Spleen (tissue), 11 donors: Measurements from ENCODE around the gene SPACA7. TPM values are rescaled to one million over a fixed set of nuclear protein-coding genes. Genes with fewer than 3 reads are reported as not detected.
A peak's percentile ranks its signal among the peaks of the same experiment; 100 is the strongest.
"Not testable (repeated sequence)": the region's sequence is repeated elsewhere in the genome, so short reads cannot be mapped to it uniquely, and the experiment has no call there.

Source experiments
- DNase-seq: peaks from one replicate; pipeline ENCODE4 v3.0.0-alpha.2; 2020
- H3K27ac ChIP-seq, 8 donors: fragments of 200-600 bp; sonication (generic) in 7 of 8; 1 replicate in 4 of 8; 2 replicates in 4 of 8; pipeline versions ENCODE4 v1.5.0 to v1.8.0; 2016 to 2021; ENCODE audit warnings: inconsistent platforms in 4 of 8, mild to moderate bottlenecking in 4 of 8, moderate library complexity in 1 of 8
- H3K27me3 ChIP-seq, 7 donors: fragments of 200-600 bp; sonication (generic) in 6 of 7; replicated peaks in 1 of 7; 1 replicate in 4 of 7; 2 replicates in 3 of 7; pipeline versions ENCODE4 v1.5.0 to v1.8.0; 2016 to 2021; ENCODE audit warnings: inconsistent platforms in 3 of 7, mild to moderate bottlenecking in 1 of 7
- H3K36me3 ChIP-seq, 6 donors: fragments of 200-600 bp; sonication (generic) in 5 of 6; 1 replicate in 4 of 6; 2 replicates in 2 of 6; pipeline versions ENCODE4 v1.5.0 to v1.8.0; 2016 to 2021; ENCODE audit warnings: inconsistent platforms in 2 of 6
- H3K4me1 ChIP-seq, 6 donors: fragments of 200-600 bp; sonication (generic) in 5 of 6; 1 replicate in 3 of 6; 2 replicates in 3 of 6; pipeline versions ENCODE4 v1.5.0 to v1.8.0; 2016 to 2021; ENCODE audit warnings: inconsistent platforms in 3 of 6
- H3K4me3 ChIP-seq, 8 donors: fragments of 200-600 bp; sonication (generic) in 7 of 8; 1 replicate in 4 of 8; 2 replicates in 4 of 8; pipeline versions ENCODE4 v1.5.0 to v1.8.0; 2016 to 2021; ENCODE audit warnings: inconsistent platforms in 4 of 8, mild to moderate bottlenecking in 4 of 8, moderate library complexity in 2 of 8
- H3K9me3 ChIP-seq, 8 donors: fragments of 200-600 bp; sonication (generic) in 7 of 8; 1 replicate in 4 of 8; 2 replicates in 4 of 8; pipeline versions ENCODE4 v1.5.0 to v1.8.0; 2016 to 2021; ENCODE audit warnings: inconsistent platforms in 4 of 8
- POLR2A ChIP-seq, 3 donors: fragments of 450-650 bp; IDR thresholded peaks; one replicate each; pipeline ENCODE4 v1.5.1; 2017; ENCODE audit warnings: antibody characterized with exemption in 3 of 3, mild to moderate bottlenecking in 1 of 3
- POLR2AphosphoS5 ChIP-seq, 3 donors: sonication (generic); formaldehyde crosslinking; IDR thresholded peaks; one replicate each; pipeline ENCODE4 v1.5.1; 2017; ENCODE audit warnings: antibody characterized with exemption in 3 of 3
- WGBS, 5 donors: extraction: QIAGEN DNeasy Blood & Tissue Kit in 3 of 5; methylation state at CpG; one replicate each; pipeline versions ENCODE4 v1.1.5 to v1.1.7; 2013 to 2018; 5-methylcytosine and 5-hydroxymethylcytosine counted together
- intact Hi-C: fragments of 100-400 bp; cut with DNase I; formaldehyde crosslinking; loops from one replicate; pipeline ENCODE4 v1.15.0; 2023; ENCODE audit warnings: low total_unique reads
- polyA plus RNA-seq, 3 donors: library from polyadenylated mRNA; stranded (reverse); fragments of 200-250 nt; gene quantifications; one replicate each; pipeline ENCODE4 v1.2.1, GENCODE V29; 2013
- total RNA-seq, 7 donors: library from RNA; depleted of rRNA in 3 of 7; stranded (reverse); fragments of >200 nt in 3 of 7; fragmentation: NEBNext Ultra II Directional in 4 of 7; extraction: Animal tissue kit (Norgen Biotek cat#: 25700) in 4 of 7; gene quantifications; one replicate each; pipeline versions ENCODE4 v1.1.0 to v1.2.1, GENCODE V29; 2016 to 2021
- TF ChIP-seq, protein P1 (sequence below), 11 experiments: fragments of 200-600 bp in 7 of 11; fragments of 450-650 bp in 4 of 11; sonication (generic) in 4 of 11; IDR thresholded peaks in 8 of 11; conservative IDR thresholded peaks in 3 of 11; 1 replicate in 7 of 11; 2 replicates in 4 of 11; pipeline versions ENCODE4 v1.4.0 to v1.8.0; 2016 to 2021; ENCODE audit warnings: antibody characterized with exemption in 11 of 11, inconsistent platforms in 4 of 11, mild to moderate bottlenecking in 1 of 11
- donor health status: healthy with polysubstance abuse.
- donor health status: DM: no; HTN: no; CAD: no; lungs with moderate emphysema.
- donor health status: DM: no; HTN: no; CAD: no.
- donor health status: Bipolar disorder and iron deficiency.
- donor health status: healthy.
- donor health status: DM: no; HTN: no; CAD: no.
- donor health status: DM: yes; HTN: yes; CAD: no.

Gene SPACA7
- total and polyA plus RNA-seq, 10 donors, result not detected

DNA sequence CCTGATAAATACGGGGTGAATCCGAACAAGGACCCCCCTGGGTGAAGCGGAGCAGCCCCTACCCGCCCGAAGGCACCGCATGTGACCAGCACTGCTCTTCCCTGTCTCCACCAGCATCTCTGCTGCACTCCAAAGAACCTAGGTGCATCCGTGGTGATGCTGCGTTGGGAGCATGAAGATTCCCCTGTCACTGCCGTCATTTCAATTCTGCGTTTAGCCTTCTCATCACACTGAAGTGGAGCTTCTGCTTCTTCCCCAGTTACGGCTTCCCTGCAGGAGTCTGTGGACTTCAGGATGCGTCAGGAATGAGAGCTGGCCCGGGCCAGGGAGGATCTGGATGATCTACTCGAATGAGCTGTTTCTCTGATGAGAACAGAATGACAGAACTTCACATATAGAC lies 47.9 kb downstream of the SPACA7 start:
- no peak for TF ChIP-seq POLR2AphosphoS5 (IDR thresholded peaks at IDR 0.05)
- TF ChIP-seq, protein P1, sequence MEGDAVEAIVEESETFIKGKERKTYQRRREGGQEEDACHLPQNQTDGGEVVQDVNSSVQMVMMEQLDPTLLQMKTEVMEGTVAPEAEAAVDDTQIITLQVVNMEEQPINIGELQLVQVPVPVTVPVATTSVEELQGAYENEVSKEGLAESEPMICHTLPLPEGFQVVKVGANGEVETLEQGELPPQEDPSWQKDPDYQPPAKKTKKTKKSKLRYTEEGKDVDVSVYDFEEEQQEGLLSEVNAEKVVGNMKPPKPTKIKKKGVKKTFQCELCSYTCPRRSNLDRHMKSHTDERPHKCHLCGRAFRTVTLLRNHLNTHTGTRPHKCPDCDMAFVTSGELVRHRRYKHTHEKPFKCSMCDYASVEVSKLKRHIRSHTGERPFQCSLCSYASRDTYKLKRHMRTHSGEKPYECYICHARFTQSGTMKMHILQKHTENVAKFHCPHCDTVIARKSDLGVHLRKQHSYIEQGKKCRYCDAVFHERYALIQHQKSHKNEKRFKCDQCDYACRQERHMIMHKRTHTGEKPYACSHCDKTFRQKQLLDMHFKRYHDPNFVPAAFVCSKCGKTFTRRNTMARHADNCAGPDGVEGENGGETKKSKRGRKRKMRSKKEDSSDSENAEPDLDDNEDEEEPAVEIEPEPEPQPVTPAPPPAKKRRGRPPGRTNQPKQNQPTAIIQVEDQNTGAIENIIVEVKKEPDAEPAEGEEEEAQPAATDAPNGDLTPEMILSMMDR (IDR thresholded peaks at IDR 0.05 in 8 of 11, conservative IDR thresholded peaks at IDR 0.05 in 3 of 11), result no peak
- no peak for TF ChIP-seq POLR2A (IDR thresholded peaks at IDR 0.05)
- peaks cover 5 to 82% (median 63%) of the 10 kb centered on the region in 8 donors for H3K9me3 ChIP-seq
- DNase-seq, result peak; percentile 53
- H3K36me3 ChIP-seq, result no peaks in the 10 kb centered on the region
- H3K27ac ChIP-seq, result no peak overlapping the region
- H3K4me3 ChIP-seq, result no peak overlapping the region
- WGBS, 5 donors, result 81 to 90% (median 85%) methylated on average over 14 of the region's 14 CpGs
- no peaks in the 10 kb centered on the region for H3K27me3 ChIP-seq
- intact Hi-C loops, result no loop called here
- H3K4me1 ChIP-seq, result no peaks in the 10 kb centered on the region

DNA sequence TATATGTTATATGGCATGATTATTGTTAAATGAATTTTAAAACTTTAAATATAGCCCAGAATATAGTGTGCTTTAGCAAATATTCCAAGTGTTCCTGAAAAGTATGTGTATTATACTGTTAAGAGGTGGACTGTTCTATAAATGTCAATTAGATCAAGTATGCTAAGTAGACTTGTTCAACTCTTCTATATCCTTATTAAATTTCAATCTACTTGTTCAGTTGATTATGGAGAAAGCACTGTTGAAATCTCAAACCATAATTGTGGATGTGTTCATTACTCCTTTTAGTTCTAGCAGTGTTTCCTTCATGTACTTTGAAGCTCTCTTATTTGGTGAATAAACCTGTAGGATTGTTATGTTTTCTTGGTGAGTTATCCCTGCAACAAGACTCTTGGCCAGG lies 52.5 kb downstream of the SPACA7 start:
- intact Hi-C loops, result no loop called here
- H3K27ac ChIP-seq, result no peak overlapping the region
- no peaks in the 10 kb centered on the region for H3K36me3 ChIP-seq
- no peak for DNase-seq
- TF ChIP-seq, protein P1 (IDR thresholded peaks at IDR 0.05 in 8 of 11, conservative IDR thresholded peaks at IDR 0.05 in 3 of 11), result no peak
- no peak for TF ChIP-seq POLR2AphosphoS5 (IDR thresholded peaks at IDR 0.05)
- TF ChIP-seq POLR2A (IDR thresholded peaks at IDR 0.05), result no peak
- no peak overlapping the region for H3K4me3 ChIP-seq
- peaks cover 0 to 7% (median 0%) of the 10 kb centered on the region in 7 donors for H3K27me3 ChIP-seq
- H3K9me3 ChIP-seq, result peaks cover 2 to 51% (median 31%) of the 10 kb centered on the region in 8 donors
- H3K4me1 ChIP-seq, result no peaks in the 10 kb centered on the region

DNA sequence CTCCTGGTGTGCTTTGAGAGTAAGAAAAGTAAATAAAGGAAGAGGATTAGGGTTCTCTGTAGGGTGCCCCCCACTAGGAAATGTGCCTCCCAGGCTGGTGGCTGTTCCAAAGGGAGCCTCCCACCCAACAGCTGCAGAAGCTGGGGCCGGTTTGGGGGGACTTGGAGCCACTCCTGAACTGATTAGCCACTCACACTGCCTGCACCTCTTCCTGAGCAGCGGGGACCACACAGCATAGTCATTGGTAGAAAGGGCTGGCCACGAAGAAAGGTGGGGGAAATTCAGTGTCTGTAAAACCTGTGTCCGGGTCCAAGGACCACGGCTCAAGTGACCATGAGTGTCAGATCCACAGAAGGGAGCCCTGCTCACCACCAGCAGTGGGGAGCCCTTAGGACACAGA lies 55.6 kb downstream of the SPACA7 start:
- Histone ChIP-seq H3K4me3 (no peak overlapping the region), H3K9me3 (peaks cover 2 to 35% (median 24%) of the 10 kb centered on the region in 8 donors), H3K27ac (no peak overlapping the region), H3K36me3 (no peaks in the 10 kb centered on the region), H3K4me1 (no peaks in the 10 kb centered on the region), H3K27me3 (peaks cover 0 to 12% (median 0%) of the 10 kb centered on the region in 7 donors)
- TF ChIP-seq POLR2AphosphoS5 (IDR thresholded peaks at IDR 0.05), result no peak
- TF ChIP-seq POLR2A (IDR thresholded peaks at IDR 0.05), result no peak
- TF ChIP-seq, protein P1 (IDR thresholded peaks at IDR 0.05 in 8 of 11, conservative IDR thresholded peaks at IDR 0.05 in 3 of 11), result no peak
- 69 to 83% (median 78%) methylated on average over 5 of the region's 5 CpGs for WGBS, 5 donors
- intact Hi-C loops, result no loop called here
- no peak for DNase-seq

DNA sequence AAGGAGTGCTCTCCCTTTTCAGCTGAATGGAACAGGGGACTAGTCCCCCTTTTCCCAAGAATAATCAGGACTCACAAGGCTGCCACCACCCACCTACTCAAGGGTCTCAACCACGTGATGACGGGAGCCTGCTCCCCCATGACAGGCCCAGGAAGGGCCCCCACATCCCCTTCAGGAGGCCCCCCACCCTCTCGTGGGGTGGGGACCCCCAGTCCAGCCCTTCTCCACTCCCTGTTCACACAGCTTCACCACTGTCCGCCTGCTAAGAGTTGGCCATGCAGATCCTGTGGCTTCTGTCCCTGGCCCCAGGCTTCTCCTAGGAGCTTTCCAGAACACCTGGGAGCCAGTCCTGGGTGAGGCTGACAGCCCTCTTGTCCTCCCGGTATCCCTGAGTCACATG lies 56.6 kb downstream of the SPACA7 start:
- H3K36me3 ChIP-seq, H3K4me3 ChIP-seq, intact Hi-C loops, H3K4me1 ChIP-seq, H3K27ac ChIP-seq, DNase-seq: not testable (repeated sequence)
- H3K9me3 ChIP-seq, result peaks cover 2 to 31% (median 26%) of the 10 kb centered on the region in 8 donors
- H3K27me3 ChIP-seq, result peaks cover 0 to 12% (median 0%) of the 10 kb centered on the region in 7 donors
- 63 to 83% (median 74%) methylated on average over 3 to 5 of the region's 5 CpGs for WGBS, 5 donors

DNA sequence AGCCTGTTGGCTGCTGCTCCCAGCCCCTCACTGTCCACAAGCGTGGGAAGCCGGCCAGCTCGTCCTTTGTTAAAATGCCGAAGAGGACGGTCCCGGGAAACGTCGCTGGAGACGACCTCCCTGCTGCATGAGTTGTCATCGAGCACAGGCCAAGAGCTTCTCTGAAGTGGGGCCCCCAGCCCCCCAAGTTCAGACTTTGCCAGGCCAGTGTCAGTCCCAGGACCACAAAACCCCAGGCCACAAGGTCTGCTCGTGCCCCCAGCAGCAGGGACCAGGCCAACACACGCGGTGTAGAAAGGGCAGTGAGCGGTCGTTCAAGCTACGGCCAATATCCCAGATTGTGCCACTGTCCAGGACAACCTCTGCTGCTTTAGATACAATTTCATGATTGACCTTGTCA lies 57.4 kb downstream of the SPACA7 start:
- intact Hi-C loops, H3K4me1 ChIP-seq, H3K27ac ChIP-seq, H3K36me3 ChIP-seq, H3K4me3 ChIP-seq: not testable (repeated sequence)
- DNase-seq, result peak; percentile 48
- Histone ChIP-seq H3K27me3 (peaks cover 0 to 12% (median 0%) of the 10 kb centered on the region in 7 donors), H3K9me3 (peaks cover 2 to 31% (median 26%) of the 10 kb centered on the region in 8 donors)
- WGBS, 5 donors, result 87 to 93% (median 89%) methylated on average over 7 to 16 of the region's 16 CpGs
